GM19043 (cell line): ENCODE measurements around the gene TMEM161B.
"Not testable (repeated sequence)": the region's sequence is repeated elsewhere in the genome, so short reads cannot be mapped to it uniquely, and the experiment has no call there.

Experiments
- ATAC-seq: cut with Tn5 transposase; IDR thresholded peaks from one replicate; pipeline ENCODE4 v1.9.1; 2021; ENCODE audit warnings: low read depth; ENCODE audit not compliant: unreplicated experiment

Gene TMEM161B

DNA sequence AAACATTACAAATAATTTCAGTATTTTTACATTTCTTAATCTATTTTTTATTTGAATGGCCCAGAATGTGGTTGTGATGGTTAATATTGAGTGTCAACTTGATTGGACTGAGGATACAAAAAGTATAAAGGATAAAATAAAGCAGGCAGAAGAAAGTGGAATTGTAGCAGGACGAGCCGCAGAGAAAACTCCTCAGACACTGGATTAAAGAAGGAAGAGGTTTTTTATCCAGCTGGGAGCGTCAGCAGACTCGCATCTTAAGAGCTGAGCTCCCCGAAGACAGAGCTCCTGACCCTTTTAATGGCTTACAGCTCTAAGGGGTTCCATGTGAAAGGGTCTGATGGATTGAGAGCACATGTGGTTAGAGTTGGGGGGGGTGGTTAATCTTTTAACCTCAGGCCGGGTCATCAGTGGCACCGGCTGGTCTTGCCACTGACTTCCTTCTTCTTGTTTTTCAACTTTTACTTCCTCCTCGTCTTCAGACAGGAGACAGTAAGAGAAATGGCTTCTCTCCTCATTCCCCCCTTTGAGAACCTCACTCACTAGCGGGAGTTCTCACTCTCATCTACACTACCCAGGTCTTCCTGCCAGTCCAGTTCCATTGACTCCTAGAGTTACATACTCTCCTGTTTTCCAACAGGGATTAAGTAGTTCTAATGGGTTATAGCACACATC is 80.0 kb downstream of the TMEM161B start:
- ATAC-seq, result no peak

DNA sequence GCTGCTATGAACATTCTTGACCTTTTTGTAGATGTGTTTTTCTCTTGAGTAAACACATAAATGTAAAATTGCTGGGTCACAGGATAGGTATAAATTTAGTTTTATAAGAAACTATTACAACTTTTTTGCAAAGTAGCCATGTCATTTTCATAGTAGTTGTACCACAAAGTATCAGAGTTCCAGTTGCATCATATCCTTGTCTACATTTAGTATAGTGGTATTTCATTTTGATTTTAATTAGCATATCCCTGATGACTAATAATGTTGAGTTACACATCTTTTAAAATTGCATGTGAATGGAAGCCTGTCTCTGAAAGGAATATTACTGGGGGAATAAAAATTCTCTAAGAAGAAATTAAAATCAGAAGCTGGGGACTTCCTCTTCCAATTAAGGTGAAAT is 85.4 kb downstream of the TMEM161B start:
- ATAC-seq, result no peak

DNA sequence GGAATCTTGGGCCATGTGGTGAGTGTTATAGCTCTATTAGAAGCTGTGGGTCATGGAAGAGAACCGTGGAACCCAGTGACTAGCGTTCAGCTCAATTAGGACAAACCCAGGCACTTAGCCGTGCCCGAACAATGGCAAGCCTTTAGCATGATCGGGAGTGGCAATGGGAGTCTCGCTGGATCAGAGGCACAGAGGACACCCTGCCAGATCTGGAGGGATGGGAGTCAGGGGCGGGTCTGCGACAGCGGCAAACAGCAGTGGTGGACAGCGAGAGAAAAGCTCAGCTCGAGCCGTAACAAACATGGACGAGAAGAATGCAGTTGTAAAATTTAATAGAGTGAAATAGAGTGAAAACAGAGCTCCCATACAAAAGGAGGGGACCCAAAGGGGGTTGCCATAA is 91.2 kb downstream of the TMEM161B start:
- ATAC-seq, result not testable (repeated sequence)

DNA sequence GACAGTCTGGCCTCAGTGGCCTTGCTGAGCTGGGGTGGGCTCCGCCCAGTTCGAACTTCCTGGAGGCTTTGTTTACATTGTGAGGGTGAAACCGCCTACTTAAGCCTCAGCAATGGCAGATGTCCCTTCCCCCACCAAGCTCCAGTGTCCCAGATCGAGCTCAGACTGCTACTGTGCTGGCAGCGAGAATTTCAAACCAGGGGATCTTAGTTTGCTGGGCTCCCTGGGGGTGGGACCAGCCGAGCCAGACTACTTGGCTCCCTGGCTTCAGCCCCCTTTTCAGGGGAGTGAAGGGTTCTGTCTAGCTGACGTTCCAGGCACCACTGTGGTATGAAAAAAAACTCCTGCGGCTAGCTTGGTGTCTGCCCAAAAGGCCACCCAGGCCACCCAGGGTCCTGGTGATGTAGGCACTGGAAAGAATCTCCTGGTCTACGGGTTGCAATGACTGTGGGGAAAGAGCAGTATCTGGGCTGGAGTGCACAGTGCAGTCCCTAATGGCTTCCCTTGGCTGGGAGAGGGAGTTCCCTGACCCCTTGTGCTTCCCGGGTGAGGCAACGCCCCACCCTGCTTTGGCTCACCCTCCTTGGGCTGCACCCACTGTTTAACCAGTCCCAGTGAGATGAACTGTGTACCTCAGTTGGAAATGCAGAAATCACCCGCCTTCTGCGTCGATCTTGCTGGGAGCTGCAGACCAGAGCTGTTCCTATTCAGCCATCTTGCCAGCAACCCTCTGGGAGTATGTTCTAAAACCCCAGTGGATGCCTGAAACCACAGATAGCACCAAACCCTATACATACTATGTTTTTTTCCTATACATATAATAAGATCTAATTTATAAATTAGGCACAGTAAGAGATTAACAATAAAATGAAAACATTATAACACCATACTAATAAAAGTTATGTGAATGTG is 95.5 kb downstream of the TMEM161B start:
- ATAC-seq, result no peak

DNA sequence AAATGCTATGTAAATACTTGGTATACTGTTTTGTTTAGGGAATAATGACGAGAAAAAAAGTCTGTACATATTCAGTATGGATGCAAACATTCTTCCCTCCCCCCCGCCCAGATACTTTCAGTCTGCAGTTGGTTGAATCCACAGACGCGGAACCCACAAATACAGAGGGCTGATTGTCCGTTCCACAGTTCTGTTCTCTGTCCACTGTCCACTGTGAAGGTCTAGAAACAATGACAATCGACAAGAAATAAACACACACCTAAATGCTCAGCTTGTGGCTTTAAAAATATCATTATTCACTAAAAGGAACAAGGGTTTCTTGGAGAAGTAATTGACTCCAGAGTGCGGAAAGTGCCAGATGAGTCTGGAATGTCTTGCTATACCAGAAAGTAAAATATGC is 109.1 kb downstream of the TMEM161B start:
- no peak for ATAC-seq

DNA sequence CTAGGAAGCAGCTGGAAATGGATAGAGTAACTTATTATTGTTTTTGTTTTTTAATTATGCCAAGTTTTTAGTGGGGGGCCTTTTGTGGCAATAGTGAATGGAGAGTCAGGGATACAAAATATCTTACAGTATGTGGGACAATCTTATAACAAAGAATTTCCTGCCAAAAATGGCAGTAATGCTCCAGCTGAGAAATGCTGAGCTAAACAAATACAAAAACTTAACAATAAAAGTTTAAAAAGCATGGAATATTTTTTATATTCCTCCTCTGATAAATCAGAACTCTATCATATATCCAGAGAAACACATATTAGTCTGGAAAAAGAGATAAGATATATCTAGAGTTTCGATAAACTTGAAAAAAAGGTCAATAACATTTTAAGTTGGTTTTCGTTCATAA is 110.6 kb downstream of the TMEM161B start:
- no peak for ATAC-seq

DNA sequence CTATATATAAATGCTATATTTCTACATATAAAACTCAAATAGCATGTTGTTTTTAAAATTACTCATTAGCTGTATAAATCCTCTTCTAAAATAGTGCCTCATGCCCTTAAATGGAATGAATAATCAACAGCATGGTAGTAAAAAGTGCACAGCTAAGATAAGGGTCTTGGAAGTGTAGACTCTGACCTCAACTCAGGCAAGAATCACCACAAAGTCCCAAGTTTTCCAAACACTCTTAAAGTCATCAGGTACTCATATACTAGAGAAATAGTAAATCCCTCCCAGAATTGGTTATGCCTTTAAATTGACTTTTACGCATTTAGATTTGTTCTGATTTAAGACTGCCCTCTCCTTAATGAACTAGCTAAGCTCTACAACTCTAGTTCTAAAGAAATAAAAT is 113.8 kb downstream of the TMEM161B start:
- ATAC-seq, result no peak

DNA sequence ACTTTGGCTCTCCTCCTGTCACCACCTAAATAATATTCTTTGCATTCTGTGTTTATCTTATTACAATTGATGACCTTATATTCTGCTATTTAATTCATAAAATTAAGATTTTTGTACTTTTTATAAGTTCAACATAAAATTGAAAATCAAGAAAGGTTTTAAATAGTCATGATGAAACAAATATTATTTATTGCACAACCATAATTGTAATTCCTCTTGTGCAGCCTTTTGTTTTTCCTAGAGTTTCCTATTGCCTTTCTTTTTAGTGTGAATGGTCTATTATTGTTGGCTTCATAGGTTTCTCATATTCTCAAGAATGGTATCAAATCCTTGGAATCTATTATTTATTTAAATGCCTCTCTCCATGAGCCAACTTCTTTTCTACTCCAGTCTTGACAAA is 117.9 kb downstream of the TMEM161B start:
- ATAC-seq, result no peak

DNA sequence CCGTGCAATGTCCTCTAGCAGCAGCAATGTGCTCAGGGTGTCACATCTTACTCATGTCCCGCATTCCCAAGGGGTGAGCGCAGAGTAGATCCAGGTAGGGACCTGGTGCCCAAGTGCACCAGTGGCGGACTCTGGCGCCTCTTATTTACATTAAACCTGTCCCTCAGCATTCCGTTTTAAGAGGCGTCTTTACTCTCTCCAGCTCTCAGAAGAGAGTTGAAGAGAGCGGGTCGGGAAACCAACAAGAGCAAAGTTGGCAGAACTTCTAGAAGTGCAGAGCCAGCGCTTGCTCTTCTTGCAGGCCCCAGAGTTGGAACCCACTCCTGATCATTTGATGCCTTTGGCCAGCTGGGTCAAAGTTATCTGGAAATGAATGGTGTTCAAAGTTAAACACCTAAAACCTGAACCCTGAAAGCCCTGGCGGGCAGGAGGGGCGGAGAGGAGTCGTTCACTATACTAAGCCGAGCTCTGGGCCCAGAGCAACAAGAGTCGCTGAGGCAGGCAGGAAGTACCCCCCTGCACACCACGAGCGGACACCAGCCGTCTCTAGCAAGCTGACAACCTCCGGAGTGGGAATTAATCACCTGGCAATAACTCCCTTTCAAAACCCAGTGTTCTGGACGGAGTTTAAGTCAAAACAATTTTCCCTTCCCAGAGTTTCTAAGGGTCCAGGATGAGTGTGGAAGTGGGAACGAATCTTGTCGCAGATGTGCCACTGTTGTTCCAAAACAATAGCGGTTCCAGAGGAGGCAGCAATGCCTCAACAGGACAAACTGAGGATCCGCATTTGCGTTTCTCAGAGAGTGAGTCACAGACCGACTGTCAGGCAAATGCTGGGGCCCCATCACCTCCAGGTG is 122.8 kb downstream of the TMEM161B start:
- no peak for ATAC-seq

DNA sequence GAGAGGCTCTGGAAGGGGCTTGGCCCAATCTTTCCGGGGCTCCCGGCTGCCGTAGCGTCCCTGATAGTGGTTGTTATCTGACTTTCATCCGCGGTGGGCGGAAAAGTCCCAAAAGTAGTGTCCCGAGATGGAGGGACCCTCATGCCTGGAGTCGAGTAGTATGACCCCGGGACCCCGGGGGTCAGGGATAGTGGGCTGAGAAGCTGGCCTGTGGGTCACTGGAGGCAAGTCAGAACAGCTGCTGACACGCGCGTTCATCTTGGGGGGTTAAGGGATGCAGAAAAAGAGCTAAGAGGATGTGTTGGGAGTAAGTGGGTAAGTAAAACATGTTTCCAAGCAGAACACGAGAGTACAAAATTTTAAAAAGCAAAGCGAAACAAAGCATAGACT is 123.4 kb downstream of the TMEM161B start:
- no peak for ATAC-seq
